ENCODE results near the gene MALT1. TPM values are rescaled to one million over a fixed set of nuclear protein-coding genes. Genes with fewer than 3 reads are reported as not detected.
"Not testable (repeated sequence)": the region's sequence is repeated elsewhere in the genome, so short reads cannot be mapped to it uniquely, and the experiment has no call there.

Gene MALT1
- total RNA-seq, 1 experiment from 2014 or later, result 24.2 TPM

GRCh38 chr18:58755304-58756010, 84.2 kb downstream of the MALT1 start:
- POLR2A ChIA-PET (ENCODE audit: unreplicated experiment), result no interaction called here

GRCh38 chr18:58756148-58756547, 84.9 kb downstream of the MALT1 start:
- no peak overlapping the region for H3K9ac ChIP-seq (ENCODE audit: low read length)
- H3K4me3 ChIP-seq (ENCODE audit: low read length), result no peak overlapping the region
- intact Hi-C loops (cut with micrococcal nuclease), result no loop called here
- ChIA-PET CTCF (no interaction called here), POLR2A (ENCODE audit: unreplicated experiment) (no interaction called here)
- H3K4me2 ChIP-seq (ENCODE audit: low read length), result no peak overlapping the region
- H2AFZ ChIP-seq (ENCODE audit: low read length), result no peak overlapping the region
- no peak overlapping the region for H3K27ac ChIP-seq (ENCODE audit: low read length)
- H3F3A ChIP-seq (ENCODE audit: low read length, unreplicated experiment), result no peaks in the 10 kb centered on the region
- 0 out of 2 replicates have a peak, but pooled peaks cover 3% of the 10 kb centered on the region for H3K4me1 ChIP-seq (ENCODE audit: insufficient read depth, low read length)
- no TSS peak for BruUV-seq (replicated peaks)
- H3K36me3 ChIP-seq (ENCODE audit: low read depth, low read length), result no peaks in the 10 kb centered on the region
- no peaks in the 10 kb centered on the region for H3K9me2 ChIP-seq (replicated peaks; ENCODE audit: low read length)
- DNase-seq, result no peak
- no peaks in the 10 kb centered on the region for H3K79me2 ChIP-seq (ENCODE audit: low read length)
- no peak for ATAC-seq
- no peaks in the 10 kb centered on the region for H4K20me1 ChIP-seq (ENCODE audit: low read length)
- TF ChIP-seq EZH2 (IDR thresholded peaks at IDR 0.05; ENCODE audit: low read length, unreplicated experiment) (no peak), CTCF (conservative IDR thresholded peaks at IDR 0.05; ENCODE audit: low read depth, low read length) (no peak), EZH2phosphoT487 (IDR thresholded peaks at IDR 0.05; ENCODE audit: borderline replicate concordance, low read length) (no peak)
- H3K27me3 ChIP-seq (ENCODE audit: low read length), result no peaks in the 10 kb centered on the region
- no peaks in the 10 kb centered on the region for H3K9me3 ChIP-seq (ENCODE audit: low read length)

More at GRCh38 chr18:58755304-58756010, 84.2 kb downstream of the MALT1 start:
- Histone ChIP-seq H4K20me1 (ENCODE audit: low read length) (no peaks in the 10 kb centered on the region), H2AFZ (ENCODE audit: low read length) (no peak overlapping the region), H3K27ac (ENCODE audit: low read length) (no peak overlapping the region), H3K4me1 (ENCODE audit: insufficient read depth, low read length) (no peaks in the 10 kb centered on the region), H3K9ac (ENCODE audit: low read length) (no peak overlapping the region), H3K36me3 (ENCODE audit: low read depth, low read length) (peaks cover 2% of the 10 kb centered on the region; the same call in 1 of the 2 replicates), H3K4me2 (ENCODE audit: low read length) (no peak overlapping the region), H3K9me3 (ENCODE audit: low read length) (no peaks in the 10 kb centered on the region), H3K9me2 (replicated peaks; ENCODE audit: low read length) (no peaks in the 10 kb centered on the region), H3K27me3 (ENCODE audit: low read length) (no peaks in the 10 kb centered on the region), H3F3A (ENCODE audit: low read length, unreplicated experiment) (no peaks in the 10 kb centered on the region), H3K79me2 (ENCODE audit: low read length) (no peaks in the 10 kb centered on the region), H3K4me3 (ENCODE audit: low read length) (no peak overlapping the region)
- no peak for ATAC-seq
- no peak for DNase-seq
- no peak for TF ChIP-seq EZH2phosphoT487 (IDR thresholded peaks at IDR 0.05; ENCODE audit: borderline replicate concordance, low read length)
- TF ChIP-seq CTCF (conservative IDR thresholded peaks at IDR 0.05; ENCODE audit: low read depth, low read length), result no peak
- no peak for TF ChIP-seq EZH2 (IDR thresholded peaks at IDR 0.05; ENCODE audit: low read length, unreplicated experiment)
- no TSS peak for BruUV-seq (replicated peaks)
- intact Hi-C loops (cut with micrococcal nuclease), result no loop called here
- CTCF ChIA-PET, result no interaction called here

- DNase-seq (no peak), ATAC-seq (no peak)
- ChIA-PET POLR2A (ENCODE audit: unreplicated experiment) (no interaction called here), CTCF (no interaction called here)
- BruUV-seq (replicated peaks), result no TSS peak
- H3K4me2 ChIP-seq (ENCODE audit: low read length), result no peak overlapping the region
- no peaks in the 10 kb centered on the region for H3K27me3 ChIP-seq (ENCODE audit: low read length)
- 0 out of 2 replicates have a peak, but pooled peaks cover 6% of the 10 kb centered on the region for H3K4me1 ChIP-seq (ENCODE audit: insufficient read depth, low read length)
- no peaks in the 10 kb centered on the region for H3K9me3 ChIP-seq (ENCODE audit: low read length)
- no peaks in the 10 kb centered on the region for H3K36me3 ChIP-seq (ENCODE audit: low read depth, low read length)
- H3F3A ChIP-seq (ENCODE audit: low read length, unreplicated experiment), result no peaks in the 10 kb centered on the region
- TF ChIP-seq CTCF (conservative IDR thresholded peaks at IDR 0.05; ENCODE audit: low read depth, low read length) (no peak), EZH2 (IDR thresholded peaks at IDR 0.05; ENCODE audit: low read length, unreplicated experiment) (no peak), EZH2phosphoT487 (IDR thresholded peaks at IDR 0.05; ENCODE audit: borderline replicate concordance, low read length) (no peak)
- no peak overlapping the region for H3K9ac ChIP-seq (ENCODE audit: low read length)
- no peaks in the 10 kb centered on the region for H3K79me2 ChIP-seq (ENCODE audit: low read length)
- no peaks in the 10 kb centered on the region for H4K20me1 ChIP-seq (ENCODE audit: low read length)
- H2AFZ ChIP-seq (ENCODE audit: low read length), result no peak overlapping the region
- no peaks in the 10 kb centered on the region for H3K9me2 ChIP-seq (replicated peaks; ENCODE audit: low read length)
- no peak overlapping the region for H3K27ac ChIP-seq (ENCODE audit: low read length)
- H3K4me3 ChIP-seq (ENCODE audit: low read length), result no peak overlapping the region
- intact Hi-C loops (cut with micrococcal nuclease), result no loop called here
Measured at GRCh38 chr18:58756596-58757240, 85.5 kb downstream of the MALT1 start.

GRCh38 chr18:58757351-58757750, 86.1 kb downstream of the MALT1 start:
- CTCF ChIA-PET; DNase-seq; H3F3A ChIP-seq (ENCODE audit: low read length, unreplicated experiment); H3K27ac ChIP-seq (ENCODE audit: low read length); BruUV-seq (replicated peaks); H3K9ac ChIP-seq (ENCODE audit: low read length); H3K27me3 ChIP-seq (ENCODE audit: low read length); H2AFZ ChIP-seq (ENCODE audit: low read length); H4K20me1 ChIP-seq (ENCODE audit: low read length); POLR2A ChIA-PET (ENCODE audit: unreplicated experiment); H3K4me3 ChIP-seq (ENCODE audit: low read length); H3K36me3 ChIP-seq (ENCODE audit: low read depth, low read length); H3K9me2 ChIP-seq (replicated peaks; ENCODE audit: low read length); intact Hi-C loops (cut with micrococcal nuclease); H3K9me3 ChIP-seq (ENCODE audit: low read length); H3K4me1 ChIP-seq (ENCODE audit: insufficient read depth, low read length); H3K4me2 ChIP-seq (ENCODE audit: low read length); ATAC-seq; H3K79me2 ChIP-seq (ENCODE audit: low read length): not testable (repeated sequence)

Data from PC-3 (cell line).